Transverse colon (tissue), 4 donors: ENCODE data around the gene NTMT1.

Source experiments
- CTCF ChIP-seq, 5 experiments: fragments of 200-600 bp in 3 of 5; fragments of 450-650 bp in 2 of 5; sonication (generic) in 3 of 5; IDR thresholded peaks; 1 replicate in 2 of 5; 2 replicates in 3 of 5; pipeline ENCODE4 v1.5.1; 2016 to 2017; ENCODE audit warnings: antibody characterized with exemption in 5 of 5, inconsistent platforms in 3 of 5, mild to moderate bottlenecking in 2 of 5, moderate library complexity in 1 of 5
- EP300 ChIP-seq: sonication (generic); formaldehyde crosslinking; IDR thresholded peaks from one replicate; pipeline ENCODE4 v1.6.1; 2017; ENCODE audit warnings: antibody characterized with exemption, low read depth
- POLR2A ChIP-seq: fragments of 450-650 bp; IDR thresholded peaks from one replicate; pipeline ENCODE4 v1.6.1; 2016; ENCODE audit warnings: antibody characterized with exemption, mild to moderate bottlenecking, moderate library complexity
- POLR2AphosphoS5 ChIP-seq, 3 donors: sonication (generic); formaldehyde crosslinking; IDR thresholded peaks; one replicate each; pipeline ENCODE4 v1.6.1; 2016; ENCODE audit warnings: antibody characterized with exemption in 3 of 3

- TF ChIP-seq CTCF (IDR thresholded peaks at IDR 0.05) (no peak), POLR2A (no peak), POLR2AphosphoS5 (IDR thresholded peaks at IDR 0.05) (no peak), EP300 (no peak)
Measured at GRCh38 chr9:129582855-129583254, 43.1 kb upstream of the NTMT1 start.
